Fibroblast of lung (primary cell): ENCODE results near the gene MCCC1. TPM values are rescaled to one million over a fixed set of nuclear protein-coding genes. Genes with fewer than 3 reads are reported as not detected.

Experiments
- DNase-seq, 2 donors: peaks; one replicate each; pipeline versions ENCODE4 v3.0.0 to v3.0.0-alpha.2; 2010; ENCODE audit warnings: low read depth in 2 of 2
- H2AFZ ChIP-seq: 2 replicates; pipeline ENCODE4 v1.5.1; 2012; ENCODE audit warnings: low read length, control low read depth, inconsistent platforms
- H3K27ac ChIP-seq: 2 replicates; pipeline ENCODE4 v1.5.1; 2011; ENCODE audit warnings: low read length, control low read depth; ENCODE audit not compliant: insufficient read depth
- H3K27me3 ChIP-seq: 2 replicates; pipeline ENCODE4 v1.5.1; 2011; ENCODE audit warnings: mild to moderate bottlenecking, low read length; ENCODE audit not compliant: control insufficient read depth, insufficient read depth
- H3K36me3 ChIP-seq: 2 replicates; pipeline ENCODE4 v1.5.1; 2011; ENCODE audit warnings: low read length; ENCODE audit not compliant: control insufficient read depth, insufficient read depth
- H3K4me1 ChIP-seq: 2 replicates; pipeline ENCODE4 v1.5.1; 2011; ENCODE audit warnings: low read length; ENCODE audit not compliant: control insufficient read depth, insufficient read depth; ENCODE audit errors: extremely low read depth
- H3K4me2 ChIP-seq: 2 replicates; pipeline ENCODE4 v1.5.1; 2011; ENCODE audit warnings: low read length, control low read depth; ENCODE audit not compliant: insufficient read depth; ENCODE audit errors: extremely low read depth
- H3K4me3 ChIP-seq, 4 experiments: fragments of 200-600 bp in 1 of 4; sonication (generic) in 1 of 4; replicated peaks in 1 of 4; 2 replicates each; pipeline ENCODE4 v1.5.1; 2011 to 2016; ENCODE audit warnings: low read length in 4 of 4, low read depth in 3 of 4, mild to moderate bottlenecking in 3 of 4, control low read depth in 2 of 4, inconsistent platforms in 1 of 4, mixed read lengths in 1 of 4; ENCODE audit not compliant: insufficient read depth in 1 of 4; ENCODE audit errors: control extremely low read depth in 1 of 4
- H3K79me2 ChIP-seq: 2 replicates; pipeline ENCODE4 v1.5.1; 2012; ENCODE audit warnings: mild to moderate bottlenecking, low read length, inconsistent platforms; ENCODE audit not compliant: control insufficient read depth, insufficient read depth
- H3K9ac ChIP-seq: 2 replicates; pipeline ENCODE4 v1.5.1; 2011; ENCODE audit warnings: mild to moderate bottlenecking, low read length, control low read depth; ENCODE audit not compliant: insufficient read depth
- H3K9me3 ChIP-seq: 2 replicates; pipeline ENCODE4 v1.5.1; 2012; ENCODE audit warnings: low read depth, low read length; ENCODE audit not compliant: control insufficient read depth, insufficient read depth
- H4K20me1 ChIP-seq: 2 replicates; pipeline ENCODE4 v1.5.1; 2011; ENCODE audit warnings: low read length; ENCODE audit not compliant: control insufficient read depth, insufficient read depth; ENCODE audit errors: extremely low read depth
- EZH2 ChIP-seq: IDR thresholded peaks from 2 replicates; pipeline ENCODE4 v1.5.1; 2012; ENCODE audit warnings: low read length, control low read depth, mild to moderate bottlenecking; ENCODE audit errors: missing control alignments
- polyA plus RNA-seq, 2 donors: library from polyadenylated mRNA; depleted of rRNA in 1 of 2; stranded (reverse) in 1 of 2; unstranded in 1 of 2; fragments of >200 nt; gene quantifications; 2 replicates each; pipeline ENCODE4 v1.2.1, GENCODE V29; 2011 to 2012; ENCODE audit warnings: missing spikeins in 1 of 2
- total RNA-seq: library from RNA; depleted of rRNA; stranded (reverse); fragments of >200 nt; gene quantifications from 2 replicates; pipeline ENCODE4 v1.2.1, GENCODE V29; 2014
- TF ChIP-seq, protein P1 (sequence below), 2 donors: IDR thresholded peaks in 1 of 2; conservative IDR thresholded peaks in 1 of 2; 1 replicate in 1 of 2; 2 replicates in 1 of 2; pipeline ENCODE4 v1.5.1; 2011 to 2012; ENCODE audit warnings: low read length in 2 of 2, control low read depth in 1 of 2, inconsistent platforms in 1 of 2, low read depth in 1 of 2, mild to moderate bottlenecking in 1 of 2

The MCCC1 gene
- total and polyA plus RNA-seq, 2 donors (not counting 1 experiment from before 2014, with no cell fraction given), result 16.1 to 29.1 TPM

DNA sequence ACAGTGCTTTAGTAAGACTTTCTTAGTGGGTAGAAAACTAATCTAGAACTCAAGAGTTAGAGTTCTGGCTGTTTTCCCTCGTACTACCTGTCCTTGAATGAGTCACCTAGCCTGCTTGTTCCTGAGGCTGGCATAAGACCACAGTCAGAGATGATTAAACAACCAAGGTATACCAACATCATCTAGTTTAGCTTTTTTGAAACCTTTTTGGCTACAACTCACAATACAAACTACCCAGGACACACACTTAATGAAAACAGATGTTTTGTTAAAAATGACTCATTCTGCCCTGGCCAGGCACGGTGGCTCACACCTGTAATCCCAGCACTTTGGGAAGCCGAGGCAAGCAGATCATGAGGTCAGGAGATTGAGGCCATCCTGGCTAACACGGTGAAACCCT, 4.6 kb downstream of the MCCC1 start:
- Histone ChIP-seq H3K9ac (no peak overlapping the region), H4K20me1 (no peaks in the 10 kb centered on the region), H3K4me3 (no peak overlapping the region), H3K27me3 (no peaks in the 10 kb centered on the region), H3K27ac (no peak overlapping the region), H3K36me3 (no peaks in the 10 kb centered on the region), H3K9me3 (no peaks in the 10 kb centered on the region), H3K4me2 (no peak overlapping the region), H3K79me2 (peaks cover 6% of the 10 kb centered on the region), H2AFZ (no peak overlapping the region), H3K4me1 (no peaks in the 10 kb centered on the region)
- no peak for DNase-seq
- TF ChIP-seq, protein P1, sequence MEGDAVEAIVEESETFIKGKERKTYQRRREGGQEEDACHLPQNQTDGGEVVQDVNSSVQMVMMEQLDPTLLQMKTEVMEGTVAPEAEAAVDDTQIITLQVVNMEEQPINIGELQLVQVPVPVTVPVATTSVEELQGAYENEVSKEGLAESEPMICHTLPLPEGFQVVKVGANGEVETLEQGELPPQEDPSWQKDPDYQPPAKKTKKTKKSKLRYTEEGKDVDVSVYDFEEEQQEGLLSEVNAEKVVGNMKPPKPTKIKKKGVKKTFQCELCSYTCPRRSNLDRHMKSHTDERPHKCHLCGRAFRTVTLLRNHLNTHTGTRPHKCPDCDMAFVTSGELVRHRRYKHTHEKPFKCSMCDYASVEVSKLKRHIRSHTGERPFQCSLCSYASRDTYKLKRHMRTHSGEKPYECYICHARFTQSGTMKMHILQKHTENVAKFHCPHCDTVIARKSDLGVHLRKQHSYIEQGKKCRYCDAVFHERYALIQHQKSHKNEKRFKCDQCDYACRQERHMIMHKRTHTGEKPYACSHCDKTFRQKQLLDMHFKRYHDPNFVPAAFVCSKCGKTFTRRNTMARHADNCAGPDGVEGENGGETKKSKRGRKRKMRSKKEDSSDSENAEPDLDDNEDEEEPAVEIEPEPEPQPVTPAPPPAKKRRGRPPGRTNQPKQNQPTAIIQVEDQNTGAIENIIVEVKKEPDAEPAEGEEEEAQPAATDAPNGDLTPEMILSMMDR (conservative IDR thresholded peaks at IDR 0.05 in 1 of 2, IDR thresholded peaks at IDR 0.05 in 1 of 2; ENCODE audit: low read depth in 1 of 2, low read length in 2 of 2), result no peak
- no peak for TF ChIP-seq EZH2

DNA sequence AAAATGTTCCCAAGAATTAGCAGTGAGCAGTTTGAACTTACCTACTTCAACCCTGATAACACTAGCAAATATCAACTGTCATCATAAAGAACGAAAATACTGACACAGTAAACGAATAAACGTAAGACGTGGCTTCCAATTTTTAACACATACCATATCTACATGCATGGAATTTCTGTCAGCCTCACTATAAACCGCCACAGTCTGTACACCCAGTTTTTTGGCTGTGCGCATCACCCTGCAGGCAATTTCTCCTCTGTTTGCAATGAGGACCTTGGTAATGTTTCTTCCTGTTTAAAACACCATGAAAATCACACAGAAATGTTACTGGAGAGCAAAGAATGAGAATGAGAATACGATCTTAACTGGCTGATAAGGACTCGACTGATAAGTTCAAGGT, 7.0 kb downstream of the MCCC1 start:
- Histone ChIP-seq H3K79me2 (no peaks in the 10 kb centered on the region), H4K20me1 (no peaks in the 10 kb centered on the region), H3K9ac (no peak overlapping the region), H3K4me3 (no peak overlapping the region), H3K4me2 (no peak overlapping the region), H3K27ac (no peak overlapping the region), H3K36me3 (no peaks in the 10 kb centered on the region), H3K9me3 (no peaks in the 10 kb centered on the region), H2AFZ (no peak overlapping the region), H3K27me3 (no peaks in the 10 kb centered on the region), H3K4me1 (no peaks in the 10 kb centered on the region)
- no peak for TF ChIP-seq EZH2
- TF ChIP-seq, protein P1 (conservative IDR thresholded peaks at IDR 0.05 in 1 of 2, IDR thresholded peaks at IDR 0.05 in 1 of 2; ENCODE audit: low read depth in 1 of 2, low read length in 2 of 2), result no peak
- DNase-seq, result no peak

DNA sequence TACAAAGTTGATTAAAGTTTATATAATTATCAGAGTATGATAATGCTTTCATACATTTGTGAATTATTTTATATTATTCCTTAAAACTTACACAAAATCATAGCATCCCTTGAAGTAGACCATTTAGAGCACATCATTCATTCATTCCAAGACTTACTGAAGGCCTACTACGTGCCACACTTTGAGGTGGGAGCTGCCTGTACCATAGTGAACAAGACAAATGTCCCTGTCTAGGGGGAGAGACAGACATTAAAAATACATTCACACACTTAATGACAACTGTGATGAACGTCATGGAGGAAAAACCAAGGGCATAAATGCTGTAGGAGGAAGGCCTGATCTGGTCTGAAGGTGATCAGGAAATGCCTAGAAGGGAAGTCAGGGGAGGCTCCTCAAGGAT, 12.1 kb downstream of the MCCC1 start:
- TF ChIP-seq EZH2, result no peak
- TF ChIP-seq, protein P1 (conservative IDR thresholded peaks at IDR 0.05 in 1 of 2, IDR thresholded peaks at IDR 0.05 in 1 of 2; ENCODE audit: low read depth in 1 of 2, low read length in 2 of 2), result no peak
- Histone ChIP-seq H3K36me3 (peaks cover 3% of the 10 kb centered on the region), H3K9me3 (no peaks in the 10 kb centered on the region)

More for the DNA sequence above, 12.1 kb downstream of the MCCC1 start:
- H3K9ac ChIP-seq, result no peak overlapping the region
- no peak overlapping the region for H3K27ac ChIP-seq
- H2AFZ ChIP-seq, result no peak overlapping the region
- H3K4me1 ChIP-seq, result no peaks in the 10 kb centered on the region
- no peak overlapping the region for H3K4me3 ChIP-seq
- no peaks in the 10 kb centered on the region for H3K79me2 ChIP-seq
- H3K4me2 ChIP-seq, result no peak overlapping the region
- DNase-seq, result no peak
- no peaks in the 10 kb centered on the region for H3K27me3 ChIP-seq
- no peaks in the 10 kb centered on the region for H4K20me1 ChIP-seq
